ENCODE measurements around the gene ZFAND3.

DNA sequence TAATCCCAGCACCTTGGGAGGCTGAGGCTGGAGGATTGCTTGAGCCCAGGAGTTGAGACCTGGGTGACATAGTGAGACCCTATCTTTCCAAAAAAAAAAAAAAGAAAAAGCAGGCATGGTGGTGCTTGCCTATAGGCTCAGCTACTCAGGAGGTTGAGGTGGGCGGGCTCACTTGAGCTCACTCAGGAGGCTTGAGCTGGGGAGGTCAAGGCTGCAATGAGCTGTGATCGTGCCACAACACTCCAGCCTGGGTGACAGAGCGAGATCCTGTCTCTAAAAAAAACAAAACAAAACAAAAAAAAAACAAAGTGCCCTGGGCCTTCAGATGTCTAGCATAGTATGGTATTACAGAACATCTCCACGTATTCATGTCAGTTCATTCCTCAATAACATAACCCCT, 42.9 kb downstream of the ZFAND3 start:
- TF ChIP-seq, protein P1, sequence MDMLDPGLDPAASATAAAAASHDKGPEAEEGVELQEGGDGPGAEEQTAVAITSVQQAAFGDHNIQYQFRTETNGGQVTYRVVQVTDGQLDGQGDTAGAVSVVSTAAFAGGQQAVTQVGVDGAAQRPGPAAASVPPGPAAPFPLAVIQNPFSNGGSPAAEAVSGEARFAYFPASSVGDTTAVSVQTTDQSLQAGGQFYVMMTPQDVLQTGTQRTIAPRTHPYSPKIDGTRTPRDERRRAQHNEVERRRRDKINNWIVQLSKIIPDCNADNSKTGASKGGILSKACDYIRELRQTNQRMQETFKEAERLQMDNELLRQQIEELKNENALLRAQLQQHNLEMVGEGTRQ (IDR thresholded peaks at IDR 0.05; ENCODE audit: borderline replicate concordance, low read depth, low read length) = no peak
- TF ChIP-seq, protein P2, sequence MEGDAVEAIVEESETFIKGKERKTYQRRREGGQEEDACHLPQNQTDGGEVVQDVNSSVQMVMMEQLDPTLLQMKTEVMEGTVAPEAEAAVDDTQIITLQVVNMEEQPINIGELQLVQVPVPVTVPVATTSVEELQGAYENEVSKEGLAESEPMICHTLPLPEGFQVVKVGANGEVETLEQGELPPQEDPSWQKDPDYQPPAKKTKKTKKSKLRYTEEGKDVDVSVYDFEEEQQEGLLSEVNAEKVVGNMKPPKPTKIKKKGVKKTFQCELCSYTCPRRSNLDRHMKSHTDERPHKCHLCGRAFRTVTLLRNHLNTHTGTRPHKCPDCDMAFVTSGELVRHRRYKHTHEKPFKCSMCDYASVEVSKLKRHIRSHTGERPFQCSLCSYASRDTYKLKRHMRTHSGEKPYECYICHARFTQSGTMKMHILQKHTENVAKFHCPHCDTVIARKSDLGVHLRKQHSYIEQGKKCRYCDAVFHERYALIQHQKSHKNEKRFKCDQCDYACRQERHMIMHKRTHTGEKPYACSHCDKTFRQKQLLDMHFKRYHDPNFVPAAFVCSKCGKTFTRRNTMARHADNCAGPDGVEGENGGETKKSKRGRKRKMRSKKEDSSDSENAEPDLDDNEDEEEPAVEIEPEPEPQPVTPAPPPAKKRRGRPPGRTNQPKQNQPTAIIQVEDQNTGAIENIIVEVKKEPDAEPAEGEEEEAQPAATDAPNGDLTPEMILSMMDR (IDR thresholded peaks at IDR 0.05) = no peak
- no peak for TF ChIP-seq RAD21 (IDR thresholded peaks at IDR 0.05; ENCODE audit: low read length)
- TF ChIP-seq, protein P3, sequence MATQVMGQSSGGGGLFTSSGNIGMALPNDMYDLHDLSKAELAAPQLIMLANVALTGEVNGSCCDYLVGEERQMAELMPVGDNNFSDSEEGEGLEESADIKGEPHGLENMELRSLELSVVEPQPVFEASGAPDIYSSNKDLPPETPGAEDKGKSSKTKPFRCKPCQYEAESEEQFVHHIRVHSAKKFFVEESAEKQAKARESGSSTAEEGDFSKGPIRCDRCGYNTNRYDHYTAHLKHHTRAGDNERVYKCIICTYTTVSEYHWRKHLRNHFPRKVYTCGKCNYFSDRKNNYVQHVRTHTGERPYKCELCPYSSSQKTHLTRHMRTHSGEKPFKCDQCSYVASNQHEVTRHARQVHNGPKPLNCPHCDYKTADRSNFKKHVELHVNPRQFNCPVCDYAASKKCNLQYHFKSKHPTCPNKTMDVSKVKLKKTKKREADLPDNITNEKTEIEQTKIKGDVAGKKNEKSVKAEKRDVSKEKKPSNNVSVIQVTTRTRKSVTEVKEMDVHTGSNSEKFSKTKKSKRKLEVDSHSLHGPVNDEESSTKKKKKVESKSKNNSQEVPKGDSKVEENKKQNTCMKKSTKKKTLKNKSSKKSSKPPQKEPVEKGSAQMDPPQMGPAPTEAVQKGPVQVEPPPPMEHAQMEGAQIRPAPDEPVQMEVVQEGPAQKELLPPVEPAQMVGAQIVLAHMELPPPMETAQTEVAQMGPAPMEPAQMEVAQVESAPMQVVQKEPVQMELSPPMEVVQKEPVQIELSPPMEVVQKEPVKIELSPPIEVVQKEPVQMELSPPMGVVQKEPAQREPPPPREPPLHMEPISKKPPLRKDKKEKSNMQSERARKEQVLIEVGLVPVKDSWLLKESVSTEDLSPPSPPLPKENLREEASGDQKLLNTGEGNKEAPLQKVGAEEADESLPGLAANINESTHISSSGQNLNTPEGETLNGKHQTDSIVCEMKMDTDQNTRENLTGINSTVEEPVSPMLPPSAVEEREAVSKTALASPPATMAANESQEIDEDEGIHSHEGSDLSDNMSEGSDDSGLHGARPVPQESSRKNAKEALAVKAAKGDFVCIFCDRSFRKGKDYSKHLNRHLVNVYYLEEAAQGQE (IDR thresholded peaks at IDR 0.05; ENCODE audit: low read depth, low read length) = no peak
- no peak for TF ChIP-seq YY1 (IDR thresholded peaks at IDR 0.05; ENCODE audit: low read depth)
- TF ChIP-seq POLR2AphosphoS5 (IDR thresholded peaks at IDR 0.05; ENCODE audit: low read depth, low read length) = no peak
- TF ChIP-seq SIN3A (IDR thresholded peaks at IDR 0.05; ENCODE audit: borderline replicate concordance, low read depth, low read length) = no peak
- TF ChIP-seq TAF1 (IDR thresholded peaks at IDR 0.05; ENCODE audit: borderline replicate concordance, low read depth, low read length) = no peak
- TF ChIP-seq MEF2A (IDR thresholded peaks at IDR 0.05; ENCODE audit: borderline replicate concordance, low read depth) = no peak
- no peak for TF ChIP-seq RFX5 (IDR thresholded peaks at IDR 0.05; ENCODE audit: low read length)
- no peak for TF ChIP-seq EP300 (IDR thresholded peaks at IDR 0.05; ENCODE audit: borderline replicate concordance in 1 of 2, low read depth in 1 of 2, low read length in 1 of 2)
- TF ChIP-seq JUND (IDR thresholded peaks at IDR 0.05) = no peak

Measured in SK-N-SH (cell line).